RWPE1 (cell line): ENCODE measurements around the gene CEP162.
A peak's percentile ranks its signal among the peaks of the same experiment; 100 is the strongest.

Source experiments
- CTCF ChIA-PET: fragments of 350-600 bp; sonication (Branson Sonifier 250); formaldehyde crosslinking; extraction: SDS; loops from one replicate; lab custom pipeline; 2021; lab: Yijun Ruan, JAX
- POLR2A ChIA-PET: fragments of 400-600 bp; formaldehyde crosslinking; extraction: SDS; loops from one replicate; lab custom pipeline; 2020; ENCODE audit warnings: antibody characterized with exemption; ENCODE audit not compliant: low non-redundant PET; lab: Yijun Ruan, JAX
- DNase-seq: peaks from one replicate; pipeline ENCODE4 v3.0.0; 2012; ENCODE audit warnings: low spot score
- H3K27ac ChIP-seq: fragments of 450-650 bp; 2 replicates; pipeline ENCODE4 v1.5.1; 2017
- CTCF ChIP-seq: fragments of 450-650 bp; conservative IDR thresholded peaks from 2 replicates; pipeline ENCODE4 v1.5.1; 2017; ENCODE audit warnings: low read depth, mild to moderate bottlenecking

CEP162 gene

GRCh38 chr6:84161190-84161589 is 66.3 kb downstream of the CEP162 start:
- TF ChIP-seq CTCF: no peak
- no peak overlapping the region for H3K27ac ChIP-seq
- ChIA-PET POLR2A (no interaction called here), CTCF (no interaction called here)
- DNase-seq: no peak

- H3K27ac ChIP-seq: no peak overlapping the region
- no peak for TF ChIP-seq CTCF
- POLR2A ChIA-PET: no interaction called here
- no peak for DNase-seq
- CTCF ChIA-PET: no interaction called here
Measured at GRCh38 chr6:84156306-84156705, 71.1 kb downstream of the CEP162 start.

GRCh38 chr6:84151669-84152068 is 75.8 kb downstream of the CEP162 start:
- POLR2A ChIA-PET: no interaction called here
- TF ChIP-seq CTCF: no peak
- no peak for DNase-seq

GRCh38 chr6:84150705-84151104 is 76.7 kb downstream of the CEP162 start:
- peak; percentile 16 for DNase-seq
- CTCF ChIA-PET: no interaction called here
- no peak overlapping the region for H3K27ac ChIP-seq
- no peak for TF ChIP-seq CTCF
- POLR2A ChIA-PET: no interaction called here

More at GRCh38 chr6:84151669-84152068, 75.8 kb downstream of the CEP162 start:
- no peak overlapping the region for H3K27ac ChIP-seq
- CTCF ChIA-PET: no interaction called here

DNA sequence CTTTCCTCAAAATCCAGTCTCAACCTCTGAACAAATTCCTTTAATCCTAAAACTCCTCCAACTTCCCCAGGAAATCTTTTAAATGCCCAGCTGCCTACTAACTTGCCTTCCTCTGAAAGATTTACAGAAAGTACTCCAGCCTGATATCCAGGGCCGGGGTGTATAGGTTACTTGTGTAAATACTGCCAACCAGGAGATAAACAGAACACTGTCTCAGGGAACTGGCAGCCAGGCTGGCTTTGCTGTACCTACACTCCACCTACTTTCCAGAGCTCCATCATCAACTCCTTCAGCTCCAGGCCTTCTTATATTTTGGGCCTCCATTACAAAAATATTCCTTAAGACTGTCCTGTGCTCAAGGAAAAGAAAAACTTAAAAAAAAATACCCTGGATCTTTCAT is 85.9 kb downstream of the CEP162 start:
- no peak for DNase-seq
- TF ChIP-seq CTCF: no peak
- CTCF ChIA-PET: no interaction called here
- POLR2A ChIA-PET: no interaction called here
- H3K27ac ChIP-seq: no peak overlapping the region

DNA sequence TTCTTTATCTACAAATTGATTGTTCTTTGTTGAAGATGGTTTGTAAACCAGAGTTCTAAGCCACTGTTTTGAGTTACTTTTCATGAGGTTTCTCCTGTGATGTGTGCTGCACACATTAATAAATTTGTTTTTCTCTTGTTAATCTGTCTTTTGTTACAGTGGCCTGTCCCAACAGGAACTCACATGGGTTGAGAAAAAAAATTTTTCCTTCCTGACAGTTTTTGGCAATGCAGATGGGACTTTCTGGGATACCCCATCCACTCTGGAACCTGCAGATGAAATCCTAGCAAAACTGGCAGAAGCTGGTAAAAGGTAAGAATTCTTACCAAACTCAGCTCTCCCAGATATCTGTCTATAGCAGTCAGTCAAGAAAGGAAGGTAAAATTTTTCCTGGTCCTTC is 88.1 kb downstream of the CEP162 start:
- ChIA-PET POLR2A (no interaction called here), CTCF (no interaction called here)
- no peak for TF ChIP-seq CTCF
- DNase-seq: no peak
- H3K27ac ChIP-seq: no peak overlapping the region
